Neural crest cell (in vitro differentiated cells): Measurements from ENCODE around the gene SMPD2. TPM values are rescaled to one million over a fixed set of nuclear protein-coding genes. Genes with fewer than 3 reads are reported as not detected.

ENCODE experiments used
- DNase-seq: peaks from one replicate; pipeline ENCODE4 v3.0.0; 2021; ENCODE audit warnings: low read depth, mixed read lengths, low spot score
- H3K27ac Mint-ChIP-seq: one replicate; pipeline ENCODE4 v1.8.0; 2021; ENCODE audit warnings: mild to moderate bottlenecking, mixed read lengths; ENCODE audit not compliant: unreplicated experiment
- H3K27me3 Mint-ChIP-seq: 2 replicates; pipeline ENCODE4 v1.8.0; 2021; ENCODE audit warnings: low read depth, mild to moderate bottlenecking, mixed read lengths
- H3K36me3 Mint-ChIP-seq: 2 replicates; pipeline ENCODE4 v1.8.0; 2021; ENCODE audit warnings: low read depth, mild to moderate bottlenecking, mixed read lengths
- H3K4me1 Mint-ChIP-seq: 2 replicates; pipeline ENCODE4 v1.8.0; 2021; ENCODE audit warnings: mixed read lengths
- H3K4me3 Mint-ChIP-seq: one replicate; pipeline ENCODE4 v1.8.0; 2021; ENCODE audit warnings: mild to moderate bottlenecking, mixed read lengths
- H3K9me3 Mint-ChIP-seq: 2 replicates; pipeline ENCODE4 v1.8.0; 2021; ENCODE audit warnings: mixed read lengths
- total RNA-seq: library from RNA; stranded (reverse); gene quantifications from 2 replicates; pipeline ENCODE4 v1.2.1, GENCODE V29; 2021
- TF ChIP-seq, protein P1 (sequence below): fragments of 200-600 bp; sonication (generic); conservative IDR thresholded peaks from 2 replicates; pipeline ENCODE4 v1.5.0; 2021; ENCODE audit warnings: antibody characterized with exemption, mild to moderate bottlenecking

The SMPD2 gene
- total RNA-seq, 1 donor from 2014 or later = 9.7 TPM

DNA sequence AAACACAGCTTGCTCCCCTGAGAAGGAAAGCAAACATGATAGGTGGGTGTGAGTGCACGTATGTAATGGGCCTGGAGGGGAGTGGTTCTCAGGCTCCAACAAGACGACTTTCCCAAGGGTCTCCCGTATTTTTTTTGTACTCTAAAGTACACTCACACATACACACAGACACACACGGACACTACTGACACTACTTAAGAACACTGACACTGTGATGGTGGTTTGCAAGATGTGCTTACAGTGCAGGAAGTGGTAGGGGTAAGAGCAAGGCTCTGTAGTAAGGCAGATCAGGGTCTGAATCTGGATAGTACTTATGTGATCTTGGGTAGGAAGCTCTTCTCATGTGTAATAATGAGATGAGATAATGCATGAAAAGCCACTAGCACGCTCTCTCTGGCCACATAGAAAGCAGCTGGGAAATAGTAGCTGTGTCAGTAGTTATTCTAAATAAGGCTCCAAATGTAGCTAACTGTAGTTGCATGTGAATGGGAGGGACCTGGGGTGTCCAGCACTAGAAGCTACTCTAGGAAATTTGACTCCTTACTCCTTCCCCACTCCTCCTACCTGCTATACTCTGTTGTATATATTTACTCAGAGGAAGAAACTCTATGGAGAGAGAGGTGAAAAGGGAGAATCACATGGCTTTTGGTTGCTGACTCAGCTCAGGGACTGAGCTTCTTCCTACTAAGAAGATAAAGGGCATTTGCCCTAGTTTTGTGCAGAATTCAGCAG lies 50.8 kb downstream of the SMPD2 start:
- H3K36me3 Mint-ChIP-seq = no peaks in the 10 kb centered on the region
- TF ChIP-seq, protein P1, sequence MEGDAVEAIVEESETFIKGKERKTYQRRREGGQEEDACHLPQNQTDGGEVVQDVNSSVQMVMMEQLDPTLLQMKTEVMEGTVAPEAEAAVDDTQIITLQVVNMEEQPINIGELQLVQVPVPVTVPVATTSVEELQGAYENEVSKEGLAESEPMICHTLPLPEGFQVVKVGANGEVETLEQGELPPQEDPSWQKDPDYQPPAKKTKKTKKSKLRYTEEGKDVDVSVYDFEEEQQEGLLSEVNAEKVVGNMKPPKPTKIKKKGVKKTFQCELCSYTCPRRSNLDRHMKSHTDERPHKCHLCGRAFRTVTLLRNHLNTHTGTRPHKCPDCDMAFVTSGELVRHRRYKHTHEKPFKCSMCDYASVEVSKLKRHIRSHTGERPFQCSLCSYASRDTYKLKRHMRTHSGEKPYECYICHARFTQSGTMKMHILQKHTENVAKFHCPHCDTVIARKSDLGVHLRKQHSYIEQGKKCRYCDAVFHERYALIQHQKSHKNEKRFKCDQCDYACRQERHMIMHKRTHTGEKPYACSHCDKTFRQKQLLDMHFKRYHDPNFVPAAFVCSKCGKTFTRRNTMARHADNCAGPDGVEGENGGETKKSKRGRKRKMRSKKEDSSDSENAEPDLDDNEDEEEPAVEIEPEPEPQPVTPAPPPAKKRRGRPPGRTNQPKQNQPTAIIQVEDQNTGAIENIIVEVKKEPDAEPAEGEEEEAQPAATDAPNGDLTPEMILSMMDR = no peak
- no peak for DNase-seq
- H3K4me3 Mint-ChIP-seq = no peak overlapping the region
- peaks cover 6% of the 10 kb centered on the region for H3K4me1 Mint-ChIP-seq
- no peaks in the 10 kb centered on the region for H3K9me3 Mint-ChIP-seq
- H3K27me3 Mint-ChIP-seq = peaks cover 4% of the 10 kb centered on the region
- H3K27ac Mint-ChIP-seq = no peak overlapping the region

Other genes starting within 250 kb of the SMPD2 start
- 73.1 and 81.6 TPM in 2 replicates for gene CD164, start 58.3 kb upstream of the SMPD2 start, total RNA-seq
- gene PPIL6, start 96 bp upstream of the SMPD2 start, total RNA-seq = 2.2 and 3.3 TPM in 2 replicates
- gene MICAL1, start 15.0 kb downstream of the SMPD2 start, total RNA-seq = 55.5 and 58.7 TPM in 2 replicates
- gene ZBTB24, start 42.5 kb downstream of the SMPD2 start, total RNA-seq = 10.5 and 10.8 TPM in 2 replicates